Pulmonary artery endothelial cell (primary cell): ENCODE data around the gene TCEA2. TPM values are rescaled to one million over a fixed set of nuclear protein-coding genes. Genes with fewer than 3 reads are reported as not detected.
"Not testable (repeated sequence)": the region's sequence is repeated elsewhere in the genome, so short reads cannot be mapped to it uniquely, and the experiment has no call there.

Experiments used
- DNase-seq: peaks from one replicate; pipeline ENCODE4 v3.0.0-alpha.2; 2011; ENCODE audit warnings: low read depth, low spot score
- total RNA-seq: library from RNA; depleted of rRNA; stranded (reverse); fragments of >200 nt; gene quantifications from 2 replicates; pipeline ENCODE4 v1.2.3, GENCODE V29; 2014

TCEA2 gene
- total RNA-seq, 1 donor from 2014 or later: 27.8 TPM

- DNase-seq: no peak
These were observed 44.9 kb downstream of the TCEA2 start for GRCh38 chr20:64107736-64108457.

- DNase-seq: no peak
These were observed 46.0 kb downstream of the TCEA2 start for GRCh38 chr20:64108731-64109681.

- no peak for DNase-seq
These were observed 46.9 kb downstream of the TCEA2 start for GRCh38 chr20:64109831-64110391.

DNA sequence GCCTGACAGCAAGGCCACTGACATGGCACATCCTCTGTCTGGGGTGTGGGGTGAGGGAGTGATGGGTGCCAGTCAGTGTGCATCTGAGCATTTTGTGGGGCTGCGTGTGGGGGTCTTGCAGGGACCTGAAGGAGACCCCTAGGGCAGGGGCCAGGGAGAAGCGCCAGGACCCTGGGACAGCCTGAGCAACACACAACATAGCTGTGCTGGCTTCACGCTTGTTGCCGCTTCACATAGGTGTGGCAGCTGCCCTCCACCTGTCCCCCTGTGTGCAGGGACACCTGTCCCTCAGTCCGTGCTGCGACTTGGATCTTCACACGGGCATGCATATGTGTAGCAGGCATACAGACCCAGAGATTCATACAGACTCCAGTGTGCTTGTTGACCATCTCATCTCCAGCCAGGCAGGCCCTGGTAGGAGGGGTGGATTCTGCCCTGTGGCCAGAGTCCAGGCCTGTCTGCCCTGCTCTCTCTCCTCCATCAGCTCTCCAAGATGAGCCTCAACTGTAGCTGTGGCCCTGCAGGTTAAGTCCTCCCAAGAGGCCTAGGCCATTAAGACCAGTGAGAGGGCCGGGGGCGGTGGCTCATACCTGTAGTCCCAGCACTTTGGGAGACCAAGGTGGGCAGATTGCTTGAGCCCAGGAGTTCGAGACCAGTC is 47.5 kb downstream of the TCEA2 start:
- DNase-seq: no peak

GRCh38 chr20:64111841-64112641 is 49.0 kb downstream of the TCEA2 start:
- no peak for DNase-seq

DNA sequence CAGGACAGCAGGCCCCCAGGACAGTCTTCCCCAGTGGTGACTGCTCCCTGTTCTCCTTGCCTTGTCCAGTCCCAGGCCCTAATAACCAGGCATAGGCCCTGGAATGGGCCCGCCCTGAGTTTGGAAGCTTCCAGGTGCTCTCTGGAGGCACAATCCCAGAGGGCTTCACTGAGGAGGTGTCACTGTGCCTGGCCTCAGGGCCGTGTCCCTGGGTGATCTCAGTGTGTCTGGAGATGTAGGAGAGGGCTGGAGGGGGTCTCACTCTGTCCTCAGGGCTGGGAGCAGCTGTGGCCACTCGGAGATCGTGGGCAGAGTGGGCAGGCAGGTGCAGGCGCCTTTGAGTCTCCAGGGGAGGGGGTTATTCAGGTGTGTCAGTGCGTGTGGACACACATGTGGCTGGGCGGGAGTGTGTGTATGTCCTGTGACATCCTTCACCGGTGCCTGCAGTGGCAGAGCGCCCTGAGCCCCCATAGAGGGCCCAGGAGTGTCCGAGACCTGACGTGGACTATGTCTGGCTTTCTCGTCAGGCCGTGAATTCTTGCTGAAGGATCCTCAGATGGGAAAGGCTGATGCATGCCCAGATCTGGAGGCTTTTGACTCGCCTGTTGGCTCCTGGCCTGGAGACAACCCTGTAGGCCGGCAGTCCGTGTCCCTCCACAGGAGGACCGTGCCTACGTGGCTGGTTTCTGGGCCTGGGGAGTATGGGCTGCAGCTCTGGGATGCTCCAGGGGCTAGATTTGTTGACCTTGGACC is 49.9 kb downstream of the TCEA2 start:
- no peak for DNase-seq

GRCh38 chr20:64113444-64113775 is 50.4 kb downstream of the TCEA2 start:
- DNase-seq: no peak

DNA sequence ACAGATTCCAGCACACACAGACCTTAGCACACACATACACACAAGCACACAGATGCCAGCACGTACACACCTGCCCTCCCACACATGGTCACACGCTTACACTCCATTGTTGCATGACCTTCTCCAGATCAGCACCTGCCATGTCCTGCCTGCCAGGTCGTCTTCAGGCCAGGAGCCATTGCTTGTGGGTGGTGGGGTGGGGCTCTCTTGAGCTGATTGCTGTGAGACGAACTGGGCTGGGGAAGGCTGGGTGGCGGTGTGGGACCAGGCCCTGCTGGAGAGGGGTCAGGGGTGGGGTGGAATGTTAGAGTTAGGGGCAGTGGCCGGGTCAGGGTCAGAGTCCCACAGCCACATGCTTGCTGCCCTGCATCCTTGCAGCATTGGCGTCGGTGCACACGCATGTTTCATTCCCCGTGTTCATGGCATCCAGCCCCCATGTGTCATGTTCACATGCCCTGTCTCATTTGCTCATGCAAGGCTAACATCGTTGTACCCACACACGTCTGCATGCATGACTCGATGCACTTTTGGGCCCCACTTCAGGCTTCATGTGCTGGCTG is 50.9 kb downstream of the TCEA2 start:
- DNase-seq: no peak

GRCh38 chr20:64114356-64114971 is 51.5 kb downstream of the TCEA2 start:
- DNase-seq: no peak

DNA sequence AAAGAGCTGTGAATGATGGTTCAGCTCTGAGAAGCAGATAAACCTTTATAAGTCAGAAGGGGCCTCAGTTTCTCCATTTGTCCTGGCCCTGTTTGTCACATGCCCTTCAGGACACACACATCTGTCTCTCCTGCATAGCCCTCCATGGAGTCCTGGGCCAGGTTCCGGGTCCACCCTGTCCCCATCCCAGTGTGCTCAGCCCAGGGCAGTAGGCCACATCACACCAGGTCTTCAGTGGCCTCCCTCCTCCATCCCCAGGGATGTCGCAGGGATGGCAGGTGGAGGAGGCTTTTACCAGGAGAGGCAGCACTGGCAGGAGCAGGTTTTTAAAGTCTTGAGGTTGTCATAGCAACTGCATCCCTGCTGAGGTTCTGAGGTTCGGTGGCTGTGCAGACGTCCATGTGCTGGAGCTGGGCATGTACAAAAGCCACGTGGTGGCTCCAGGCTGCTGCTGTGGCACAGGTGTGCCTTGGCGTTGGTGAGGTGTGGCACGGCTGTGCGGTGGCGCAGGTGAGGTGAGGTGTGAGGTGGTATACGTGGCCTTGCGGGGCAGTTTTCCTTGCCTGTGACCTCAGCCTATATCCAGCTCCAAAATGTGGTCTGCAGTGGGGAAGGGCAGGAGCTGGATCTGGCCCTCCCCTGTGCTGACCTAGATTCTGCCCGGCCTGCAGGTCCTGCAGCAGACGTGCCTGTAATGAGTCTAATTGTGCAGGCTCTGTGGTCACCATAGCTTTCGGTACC is 52.3 kb downstream of the TCEA2 start:
- no peak for DNase-seq

GRCh38 chr20:64116016-64116415 is 53.0 kb downstream of the TCEA2 start:
- no peak for DNase-seq

DNA sequence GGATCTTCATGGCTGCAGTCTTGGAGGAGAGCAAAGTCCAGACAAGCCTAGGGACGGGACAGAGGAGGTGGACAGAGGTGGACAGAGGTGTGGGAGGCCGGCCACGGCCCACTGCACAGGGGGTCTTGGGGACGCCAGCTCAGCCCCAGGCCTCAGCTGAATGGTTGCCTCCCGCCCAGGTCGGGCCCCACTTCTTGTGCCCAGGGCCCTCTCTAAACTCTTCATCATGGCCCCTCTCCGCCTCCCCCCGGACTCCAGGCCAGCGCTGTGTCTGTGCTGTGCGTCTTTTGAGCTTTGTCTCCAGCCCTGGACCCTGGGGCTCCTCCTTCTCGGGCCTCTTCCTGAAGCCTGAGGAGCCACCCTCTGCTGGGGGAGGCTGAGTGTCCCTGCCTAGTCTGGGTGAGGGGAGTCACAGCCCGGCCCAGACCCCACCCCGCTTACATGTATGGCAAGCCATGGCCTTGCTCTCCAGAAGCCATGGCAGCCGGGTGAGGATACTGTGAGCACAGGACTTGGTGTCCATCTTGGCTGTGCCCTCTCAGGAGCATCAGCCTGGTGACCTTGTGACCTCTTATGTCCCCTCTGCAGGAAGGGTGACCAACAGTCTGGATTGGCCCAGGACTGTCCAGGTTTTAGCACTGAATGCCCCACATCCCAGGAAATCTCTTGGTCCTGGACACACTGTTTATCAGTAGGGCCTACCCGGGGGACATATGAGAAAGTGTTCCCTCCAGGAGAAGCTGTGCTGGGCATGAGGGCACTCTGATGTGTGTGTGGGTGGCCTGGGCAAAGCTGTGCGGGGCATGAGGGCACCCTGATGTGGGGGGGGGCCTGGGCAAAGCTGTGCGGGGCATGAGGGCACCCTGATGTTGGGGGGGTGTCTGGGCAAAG is 53.8 kb downstream of the TCEA2 start:
- no peak for DNase-seq

GRCh38 chr20:64117432-64117777 is 54.4 kb downstream of the TCEA2 start:
- DNase-seq: not testable (repeated sequence)

- DNase-seq: no peak
These were observed 56.3 kb downstream of the TCEA2 start for GRCh38 chr20:64119301-64119680.

- no peak for DNase-seq
These were observed 56.8 kb downstream of the TCEA2 start for GRCh38 chr20:64119681-64120341.

GRCh38 chr20:64121586-64121985 is 58.6 kb downstream of the TCEA2 start:
- DNase-seq: no peak
